SU-DHL-6 (cell line): ENCODE data around the gene CYBA.
"Not testable (repeated sequence)": the region's sequence is repeated elsewhere in the genome, so short reads cannot be mapped to it uniquely, and the experiment has no call there.

ENCODE experiments used
- H2AFZ ChIP-seq: fragments of 200-600 bp; sonication (generic); 2 replicates; pipeline ENCODE4 v1.6.1; 2014; ENCODE audit warnings: low read depth, mild to moderate bottlenecking, moderate library complexity, mixed read lengths, antibody characterized with exemption, low read length; ENCODE audit not compliant: severe bottlenecking
- H3F3A ChIP-seq: fragments of 200-600 bp; shearing (Covaris generic); 2 replicates; pipeline ENCODE4 v1.6.0; 2016; ENCODE audit warnings: antibody characterized with exemption, mild to moderate bottlenecking; ENCODE audit not compliant: insufficient read depth
- H3K27ac ChIP-seq: fragments of 200-600 bp; sonication (generic); 2 replicates; pipeline ENCODE4 v1.5.1; 2016; ENCODE audit warnings: low read depth, mild to moderate bottlenecking, low read length, moderate library complexity, mixed read lengths
- H3K27me3 ChIP-seq: fragments of 200-600 bp; sonication (generic), shearing (Covaris generic); 2 replicates; pipeline ENCODE4 v1.6.0; 2014; ENCODE audit warnings: mild to moderate bottlenecking, low read length
- H3K36me3 ChIP-seq: fragments of 200-600 bp; sonication (generic); 2 replicates; pipeline ENCODE4 v1.6.1; 2014; ENCODE audit warnings: mild to moderate bottlenecking, low read length, mixed read lengths
- H3K4me2 ChIP-seq: fragments of 300-600, 200-600 bp; shearing (Covaris generic), sonication (generic); 2 replicates; pipeline ENCODE4 v1.6.0; 2014; ENCODE audit warnings: low read length, low read depth, mild to moderate bottlenecking; ENCODE audit not compliant: poor library complexity, severe bottlenecking
- H3K4me3 ChIP-seq: fragments of 200-600 bp; sonication (generic); 2 replicates; pipeline ENCODE4 v1.5.1; 2014; ENCODE audit warnings: antibody characterized with exemption, low read length, mild to moderate bottlenecking, mixed read lengths; ENCODE audit not compliant: insufficient read depth, poor library complexity, severe bottlenecking
- H3K79me2 ChIP-seq: fragments of 200-600 bp; sonication (generic); 2 replicates; pipeline ENCODE4 v1.6.1; 2014; ENCODE audit warnings: mild to moderate bottlenecking, low read length, moderate library complexity; ENCODE audit not compliant: insufficient read depth
- H3K9ac ChIP-seq: fragments of 200-600 bp; sonication (generic); 2 replicates; pipeline ENCODE4 v1.7.0; 2014; ENCODE audit warnings: mild to moderate bottlenecking, low read length
- H3K9me2 ChIP-seq: fragments of 200-600 bp; sonication (generic); replicated peaks from 2 replicates; pipeline ENCODE4 v1.6.1; 2014; ENCODE audit warnings: low read length; ENCODE audit not compliant: insufficient read depth
- H3K9me3 ChIP-seq: fragments of 200-600 bp; sonication (generic); 2 replicates; pipeline ENCODE4 v1.6.1; 2014; ENCODE audit warnings: low read length, mixed read lengths; ENCODE audit not compliant: insufficient read depth
- H4K20me1 ChIP-seq: fragments of 200-600 bp; sonication (generic); 2 replicates; pipeline ENCODE4 v1.6.1; 2014; ENCODE audit warnings: low read depth, mild to moderate bottlenecking, antibody characterized with exemption, low read length, moderate library complexity, mixed read lengths
- EZH2phosphoT487 ChIP-seq: fragments of 200-600 bp; sonication (generic), shearing (Covaris generic); conservative IDR thresholded peaks from 2 replicates; pipeline ENCODE4 v1.6.1; 2018; ENCODE audit warnings: mild to moderate bottlenecking, antibody characterized with exemption, low read length, moderate library complexity, mixed read lengths
- TF ChIP-seq, protein P1 (sequence below): fragments of 200-600 bp; sonication (generic); IDR thresholded peaks from one replicate; pipeline ENCODE4 v1.5.1; 2017; ENCODE audit warnings: antibody characterized with exemption, mild to moderate bottlenecking, low read length, moderate library complexity; ENCODE audit not compliant: insufficient read depth, poor library complexity, severe bottlenecking

CYBA gene

DNA sequence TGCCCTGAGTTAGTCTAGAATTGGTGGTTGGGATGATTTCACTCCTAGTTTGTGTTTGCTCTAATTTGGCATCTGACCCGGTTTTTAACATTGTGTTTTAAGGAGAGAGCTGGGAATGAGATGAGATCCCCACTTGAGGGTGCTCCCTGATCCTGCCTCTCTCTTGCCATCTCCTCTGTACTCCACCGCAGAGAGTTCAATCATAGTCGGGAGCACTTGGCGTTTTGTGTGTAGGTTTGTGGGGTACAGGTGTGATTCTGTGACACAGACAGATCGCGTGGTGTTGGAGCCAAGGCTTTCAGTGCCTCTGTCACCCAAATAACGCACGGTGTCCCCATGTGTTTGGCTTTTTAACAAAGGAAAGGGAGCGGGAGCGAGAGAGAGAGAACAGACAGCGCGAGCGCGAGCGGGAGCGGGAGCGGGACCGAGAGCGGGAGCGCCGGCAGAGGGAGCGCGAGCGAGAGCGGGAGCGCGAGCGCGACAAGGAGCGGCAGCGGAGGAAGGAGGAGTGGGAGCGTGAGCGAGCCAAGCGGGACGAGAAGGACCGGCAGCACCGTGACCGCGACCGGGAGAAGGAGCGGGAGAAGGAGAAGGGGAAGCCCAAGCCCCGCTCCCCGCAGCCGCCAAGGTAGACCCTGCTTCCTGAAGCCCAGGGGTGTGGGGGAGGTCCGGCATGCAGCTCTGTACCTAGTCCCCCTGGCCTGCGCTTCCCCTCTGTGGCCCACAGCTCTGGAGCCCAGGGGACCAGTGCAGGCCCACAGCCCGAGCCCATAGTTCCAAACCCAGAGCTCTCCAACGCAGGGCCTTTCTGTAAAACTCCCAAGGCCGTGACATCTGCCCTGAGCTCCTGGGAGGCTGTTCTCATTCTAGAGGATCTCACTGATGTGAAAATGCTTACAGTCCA is 39.7 kb downstream of the CYBA start:
- Histone ChIP-seq H3K4me3 (no peak overlapping the region), H3K9me3 (no peaks in the 10 kb centered on the region), H3K36me3 (peaks cover 5% of the 10 kb centered on the region; the same call in 1 of the 2 replicates), H3K4me2 (no peak overlapping the region), H3K9ac (no peak overlapping the region), H3K27me3 (no peaks in the 10 kb centered on the region), H2AFZ (no peak overlapping the region), H3K27ac (no peak overlapping the region), H3K9me2 (no peaks in the 10 kb centered on the region), H3K79me2 (0 out of 2 replicates have a peak, but pooled peaks cover 14% of the 10 kb centered on the region), H3F3A (no peaks in the 10 kb centered on the region), H4K20me1 (peaks cover 3% of the 10 kb centered on the region; the same call in 1 of the 2 replicates)
- TF ChIP-seq EZH2phosphoT487: no peak
- TF ChIP-seq, protein P1, sequence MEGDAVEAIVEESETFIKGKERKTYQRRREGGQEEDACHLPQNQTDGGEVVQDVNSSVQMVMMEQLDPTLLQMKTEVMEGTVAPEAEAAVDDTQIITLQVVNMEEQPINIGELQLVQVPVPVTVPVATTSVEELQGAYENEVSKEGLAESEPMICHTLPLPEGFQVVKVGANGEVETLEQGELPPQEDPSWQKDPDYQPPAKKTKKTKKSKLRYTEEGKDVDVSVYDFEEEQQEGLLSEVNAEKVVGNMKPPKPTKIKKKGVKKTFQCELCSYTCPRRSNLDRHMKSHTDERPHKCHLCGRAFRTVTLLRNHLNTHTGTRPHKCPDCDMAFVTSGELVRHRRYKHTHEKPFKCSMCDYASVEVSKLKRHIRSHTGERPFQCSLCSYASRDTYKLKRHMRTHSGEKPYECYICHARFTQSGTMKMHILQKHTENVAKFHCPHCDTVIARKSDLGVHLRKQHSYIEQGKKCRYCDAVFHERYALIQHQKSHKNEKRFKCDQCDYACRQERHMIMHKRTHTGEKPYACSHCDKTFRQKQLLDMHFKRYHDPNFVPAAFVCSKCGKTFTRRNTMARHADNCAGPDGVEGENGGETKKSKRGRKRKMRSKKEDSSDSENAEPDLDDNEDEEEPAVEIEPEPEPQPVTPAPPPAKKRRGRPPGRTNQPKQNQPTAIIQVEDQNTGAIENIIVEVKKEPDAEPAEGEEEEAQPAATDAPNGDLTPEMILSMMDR: no peak

DNA sequence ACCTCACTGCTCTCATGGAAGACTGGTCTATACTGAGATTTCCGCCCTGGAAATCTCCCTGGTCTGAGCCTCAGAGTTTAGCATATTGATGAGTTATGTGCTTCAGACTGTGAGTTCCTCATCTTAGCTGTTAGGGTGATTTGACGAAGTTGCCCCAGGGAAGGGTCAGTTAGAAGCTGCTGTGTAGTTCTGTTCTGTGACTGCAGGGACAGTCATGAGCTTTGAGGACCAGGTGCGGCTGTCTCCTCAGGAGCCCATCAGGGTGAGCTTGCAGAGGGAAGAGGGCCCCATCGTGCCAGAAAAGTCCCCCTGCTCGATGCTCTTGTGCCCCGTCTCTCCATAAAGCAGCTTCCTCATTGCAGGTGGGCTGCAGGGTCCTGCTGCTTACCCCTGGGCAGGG is 40.8 kb downstream of the CYBA start:
- H3K9me2 ChIP-seq: no peaks in the 10 kb centered on the region
- 0 out of 2 replicates have a peak, but pooled peaks cover 7% of the 10 kb centered on the region for H3K79me2 ChIP-seq
- H3K27me3 ChIP-seq: no peaks in the 10 kb centered on the region
- H3K27ac ChIP-seq: no peak overlapping the region
- H4K20me1 ChIP-seq: no peaks in the 10 kb centered on the region
- no peak overlapping the region for H3K9ac ChIP-seq
- no peak overlapping the region for H3K4me2 ChIP-seq
- H3K9me3 ChIP-seq: no peaks in the 10 kb centered on the region
- no peak overlapping the region for H3K4me3 ChIP-seq
- no peaks in the 10 kb centered on the region for H3F3A ChIP-seq
- H2AFZ ChIP-seq: no peak overlapping the region
- H3K36me3 ChIP-seq: peaks cover 5% of the 10 kb centered on the region; the same call in 1 of the 2 replicates
- TF ChIP-seq, protein P1: no peak
- TF ChIP-seq EZH2phosphoT487: no peak

DNA sequence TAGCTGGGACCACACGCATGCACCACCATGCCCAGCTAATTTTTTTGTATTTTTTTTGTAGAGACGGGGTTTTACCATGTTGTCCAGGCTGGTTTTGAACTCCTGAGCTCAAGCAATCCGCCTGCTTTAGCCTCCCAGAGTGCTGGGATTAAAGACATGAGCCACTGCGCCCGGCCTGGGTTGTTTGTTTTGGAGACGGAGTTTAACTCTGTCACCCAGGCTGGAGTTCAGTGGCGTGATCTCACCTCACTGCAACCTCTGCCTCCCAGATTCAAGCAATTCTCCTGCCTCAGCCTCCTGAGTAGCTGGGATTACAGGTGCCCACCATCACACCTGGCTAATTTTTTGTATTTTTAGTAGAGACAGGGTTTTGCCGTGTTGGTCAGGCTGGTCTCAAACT is 41.4 kb downstream of the CYBA start:
- H3K4me2 ChIP-seq, H3K9me2 ChIP-seq, H3K36me3 ChIP-seq, H3K79me2 ChIP-seq, H3K9ac ChIP-seq, H3K9me3 ChIP-seq, H3K27me3 ChIP-seq, H3K27ac ChIP-seq, H2AFZ ChIP-seq, H3F3A ChIP-seq, H4K20me1 ChIP-seq, H3K4me3 ChIP-seq: not testable (repeated sequence)

DNA sequence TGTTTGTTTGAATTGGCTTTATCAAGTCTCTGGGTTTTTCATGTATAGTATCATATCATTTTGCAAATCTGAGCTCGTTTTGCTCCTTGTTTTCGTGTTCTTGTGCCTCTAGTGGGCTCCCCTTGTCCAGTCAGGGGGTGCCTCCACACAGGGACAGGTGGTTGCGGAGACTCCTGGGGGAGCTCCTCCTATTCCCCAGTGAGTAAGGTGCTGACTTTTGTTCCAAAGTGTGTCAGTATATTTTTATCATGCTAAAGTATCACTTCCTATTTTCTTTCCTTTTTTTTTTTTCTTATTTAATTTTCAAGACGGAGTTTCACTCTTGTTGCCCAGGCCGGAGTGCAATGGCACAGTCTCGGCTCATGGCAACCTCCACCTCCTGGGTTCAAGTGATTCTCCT is 42.8 kb downstream of the CYBA start:
- H3K9me2 ChIP-seq: no peaks in the 10 kb centered on the region
- no peaks in the 10 kb centered on the region for H3F3A ChIP-seq
- H3K4me2 ChIP-seq: no peak overlapping the region
- H3K27me3 ChIP-seq: no peaks in the 10 kb centered on the region
- H3K27ac ChIP-seq: no peak overlapping the region
- H3K36me3 ChIP-seq: peaks cover 5% of the 10 kb centered on the region; the same call in 1 of the 2 replicates
- H2AFZ ChIP-seq: no peak overlapping the region
- no peak overlapping the region for H3K4me3 ChIP-seq
- TF ChIP-seq EZH2phosphoT487: no peak
- TF ChIP-seq, protein P1: no peak
- H3K9ac ChIP-seq: no peak overlapping the region
- no peaks in the 10 kb centered on the region for H4K20me1 ChIP-seq
- no peaks in the 10 kb centered on the region for H3K9me3 ChIP-seq
- 0 out of 2 replicates have a peak, but pooled peaks cover 7% of the 10 kb centered on the region for H3K79me2 ChIP-seq
